Natural killer cell treated with Interleukin-12 subunit alpha and Interleukin-12 subunit beta and Interleukin-15 and Interleukin-18, amount 100 ng/mL, for 72 hours (primary cell): ENCODE measurements around the gene SMIM29. TPM values are rescaled to one million over a fixed set of nuclear protein-coding genes. Genes with fewer than 3 reads are reported as not detected.

ENCODE experiments used
- ATAC-seq, 2 donors: fragments of 150-1000 bp; cut with Tn5 transposase in 1 of 2; sonication (Bioruptor Pico), chemical (Tn5 transposase) in 1 of 2; 2 replicates each; pipeline ENCODE4 v1.10.0; 2021
- DNase-seq: peaks from one replicate; pipeline ENCODE4 v3.0.0; 2022; ENCODE audit warnings: low spot score
- H3K27ac Mint-ChIP-seq, 2 donors: 1 replicate in 1 of 2; 2 replicates in 1 of 2; pipeline ENCODE4 v1.8.0; 2022; ENCODE audit warnings: mixed read lengths in 2 of 2, mild to moderate bottlenecking in 1 of 2, moderate library complexity in 1 of 2
- H3K27me3 Mint-ChIP-seq, 2 donors: 1 replicate in 1 of 2; 2 replicates in 1 of 2; pipeline ENCODE4 v1.8.0; 2022; ENCODE audit warnings: mixed read lengths in 2 of 2
- H3K36me3 Mint-ChIP-seq: one replicate; pipeline ENCODE4 v1.8.0; 2022; ENCODE audit warnings: mixed read lengths
- H3K4me1 Mint-ChIP-seq, 2 donors: 1 replicate in 1 of 2; 2 replicates in 1 of 2; pipeline ENCODE4 v1.8.0; 2022; ENCODE audit warnings: low read depth in 2 of 2, mixed read lengths in 2 of 2, mild to moderate bottlenecking in 1 of 2
- H3K4me3 Mint-ChIP-seq: one replicate; pipeline ENCODE4 v1.8.0; 2022; ENCODE audit warnings: mixed read lengths
- H3K9me3 Mint-ChIP-seq: 2 replicates; pipeline ENCODE4 v1.8.0; 2022; ENCODE audit warnings: mixed read lengths
- total RNA-seq, 2 donors: library from RNA; stranded (reverse); gene quantifications; one replicate each; pipeline ENCODE4 v1.2.3, GENCODE V29; 2022

SMIM29 gene
- total RNA-seq = 10 to 100 TPM; 15.9 to 20.9 TPM

DNA sequence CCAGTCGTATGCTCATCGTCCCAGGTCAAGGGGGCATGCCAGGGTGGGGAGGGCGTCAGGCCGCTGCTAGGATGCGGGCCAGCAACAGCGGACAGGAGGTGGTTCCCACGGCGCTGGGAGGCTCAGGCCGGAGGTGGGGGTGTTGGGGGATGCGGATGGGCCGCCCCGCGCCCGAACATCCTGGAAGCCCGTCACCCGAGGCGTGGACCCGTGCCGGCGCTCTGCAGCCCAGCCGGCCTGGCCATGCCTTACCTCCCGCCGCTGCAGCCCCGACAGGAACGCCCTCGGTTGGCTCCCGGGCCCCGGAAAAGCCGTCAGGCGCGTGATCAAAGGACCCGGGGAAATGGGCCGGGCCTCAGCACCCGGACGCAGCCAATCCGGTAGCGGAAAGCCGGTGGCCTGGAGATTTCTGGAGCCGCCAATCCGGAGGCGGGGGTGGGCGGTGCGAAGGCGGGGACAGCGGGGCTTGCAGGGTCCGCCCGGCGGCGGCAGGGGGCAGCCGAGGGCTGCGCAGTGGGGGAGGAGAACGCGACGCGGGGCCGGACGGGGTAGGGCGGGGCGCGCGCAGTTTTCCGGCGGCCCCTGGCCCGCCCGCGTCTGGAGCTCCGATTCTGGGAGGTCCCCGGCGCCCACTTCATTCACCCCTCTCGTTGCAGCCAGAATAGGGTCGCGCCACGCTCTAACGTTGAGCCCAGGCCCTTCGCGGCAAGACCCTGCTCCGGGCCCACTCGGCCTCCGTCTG, at the start of gene SMIM29:
Gene SMIM29 (minus strand): TSS at position 280 of the 742 bp plus-strand sequence. CDS start 1,215 bp downstream, outside the sequence.
- DNase-seq (peak; percentile 97), ATAC-seq (peak; percentile 96)
- Mint-ChIP-seq H3K4me3 (peak within 1 kb of the TSS; percentile 91), H3K36me3 (no peaks in the 10 kb centered on the region), H3K9me3 (no peaks in the 10 kb centered on the region), H3K27ac (peak within 1 kb of the TSS; percentile 78 to 87), H3K27me3 (no peaks in the 10 kb centered on the region), H3K4me1 (peaks cover 15 to 22% of the 10 kb centered on the region in 2 donors)

DNA sequence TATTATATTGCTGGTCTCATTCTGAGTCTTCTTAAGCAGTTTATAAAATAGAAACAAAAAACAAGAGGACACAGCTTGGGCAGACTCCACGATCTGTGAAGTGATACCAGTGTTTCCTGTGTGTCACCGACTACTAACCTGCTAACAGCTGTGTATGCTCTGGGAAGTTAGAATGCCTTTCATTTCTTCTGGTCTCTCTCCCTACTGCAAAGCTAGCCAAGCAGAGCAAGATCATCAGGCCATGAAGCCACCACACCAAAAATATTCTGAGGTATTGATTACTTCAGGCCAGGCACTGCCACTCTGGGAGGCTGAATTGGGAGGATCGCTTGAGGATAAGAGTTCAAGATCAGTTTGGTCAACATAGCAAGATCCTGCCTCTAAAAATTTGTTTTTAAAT, 46.9 kb upstream of the SMIM29 start:
- Mint-ChIP-seq H3K4me1 (peaks cover 6 to 15% of the 10 kb centered on the region in 2 donors), H3K27me3 (no peaks in the 10 kb centered on the region), H3K4me3 (no peak overlapping the region), H3K9me3 (no peaks in the 10 kb centered on the region), H3K27ac (peak overlapping the region in 1 of 2 donors; percentile 36), H3K36me3 (peaks cover 10% of the 10 kb centered on the region)
- ATAC-seq (peak; percentile 70 to 72), DNase-seq (no peak)

DNA sequence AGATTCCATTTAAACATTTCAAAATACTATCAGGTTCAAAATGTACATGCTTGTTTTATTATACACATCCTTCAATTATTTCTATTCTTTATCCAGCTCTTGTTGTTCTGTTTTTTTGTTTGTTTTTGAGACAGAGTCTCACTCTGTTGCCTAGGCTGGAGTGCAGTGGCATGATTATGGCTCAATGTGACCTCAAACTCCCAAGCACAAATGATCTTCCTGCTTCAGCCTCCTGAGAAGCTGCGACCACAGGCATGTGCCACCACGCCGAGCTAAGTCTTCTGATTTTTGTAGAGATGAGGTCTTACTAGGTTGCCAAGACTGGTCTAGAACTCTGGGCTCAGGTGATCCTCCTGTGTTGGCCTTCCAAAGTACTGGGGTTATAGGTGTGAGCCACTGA, 44.1 kb upstream of the SMIM29 start:
- peaks cover 10% of the 10 kb centered on the region for H3K36me3 Mint-ChIP-seq
- H3K4me1 Mint-ChIP-seq = peaks cover 17 to 25% of the 10 kb centered on the region in 2 donors
- no peaks in the 10 kb centered on the region for H3K9me3 Mint-ChIP-seq
- H3K27me3 Mint-ChIP-seq = no peaks in the 10 kb centered on the region
- H3K27ac Mint-ChIP-seq = no peak overlapping the region
- ATAC-seq = no peak
- no peak for DNase-seq
- H3K4me3 Mint-ChIP-seq = no peak overlapping the region

DNA sequence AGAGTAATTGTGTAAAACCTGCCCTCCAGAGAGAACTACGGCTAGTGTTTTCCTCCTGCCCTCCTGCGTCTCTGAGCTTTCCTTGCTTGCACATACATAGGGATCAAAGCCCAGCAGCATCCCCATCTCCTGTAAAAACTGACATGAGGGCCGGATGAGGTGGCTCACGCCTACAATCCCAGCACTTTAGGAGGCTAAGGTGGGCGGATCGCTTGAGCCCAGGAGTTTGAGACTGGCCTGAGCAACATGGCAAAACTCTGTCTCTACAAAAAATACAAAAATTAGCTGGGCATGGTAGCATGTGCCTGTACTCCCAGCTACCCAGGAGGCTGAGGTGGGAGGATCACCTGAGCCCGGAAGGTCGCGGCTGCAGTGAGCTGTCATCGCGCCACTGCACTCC, 40.3 kb upstream of the SMIM29 start:
- peaks cover 15% of the 10 kb centered on the region in 2 donors for H3K4me1 Mint-ChIP-seq
- H3K36me3 Mint-ChIP-seq = peaks cover 10% of the 10 kb centered on the region
- DNase-seq (no peak), ATAC-seq (no peak)
- peak overlapping the region; percentile 24 for H3K4me3 Mint-ChIP-seq
- H3K27me3 Mint-ChIP-seq = no peaks in the 10 kb centered on the region
- H3K27ac Mint-ChIP-seq = peak overlapping the region in 1 of 2 donors; percentile 55
- H3K9me3 Mint-ChIP-seq = no peaks in the 10 kb centered on the region

DNA sequence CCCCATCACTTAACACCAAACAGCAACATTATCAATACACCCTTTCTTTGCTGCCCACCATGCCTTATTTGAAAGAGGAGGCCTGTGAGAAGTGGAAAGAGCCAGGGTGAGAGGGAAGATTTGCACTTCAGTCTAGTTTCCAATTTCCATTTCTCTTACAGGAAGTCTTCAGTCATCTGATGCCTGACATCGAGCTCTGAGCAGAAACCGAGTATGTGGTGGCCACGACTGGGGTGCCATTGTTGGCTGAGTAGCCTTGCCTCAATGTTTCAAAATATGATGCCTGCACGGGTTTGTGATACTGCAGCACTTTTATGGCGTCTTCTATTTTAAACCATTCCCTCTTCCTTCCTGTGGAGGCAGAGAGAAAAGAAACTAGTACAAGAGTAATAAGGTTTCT, 39.8 kb upstream of the SMIM29 start:
- Mint-ChIP-seq H3K9me3 (no peaks in the 10 kb centered on the region), H3K27me3 (no peaks in the 10 kb centered on the region), H3K4me1 (peaks cover 15% of the 10 kb centered on the region in 2 donors), H3K36me3 (peaks cover 9% of the 10 kb centered on the region), H3K4me3 (peak overlapping the region; percentile 24), H3K27ac (peak overlapping the region in 1 of 2 donors; percentile 55)
- DNase-seq (no peak), ATAC-seq (peak; percentile 50 to 74)

DNA sequence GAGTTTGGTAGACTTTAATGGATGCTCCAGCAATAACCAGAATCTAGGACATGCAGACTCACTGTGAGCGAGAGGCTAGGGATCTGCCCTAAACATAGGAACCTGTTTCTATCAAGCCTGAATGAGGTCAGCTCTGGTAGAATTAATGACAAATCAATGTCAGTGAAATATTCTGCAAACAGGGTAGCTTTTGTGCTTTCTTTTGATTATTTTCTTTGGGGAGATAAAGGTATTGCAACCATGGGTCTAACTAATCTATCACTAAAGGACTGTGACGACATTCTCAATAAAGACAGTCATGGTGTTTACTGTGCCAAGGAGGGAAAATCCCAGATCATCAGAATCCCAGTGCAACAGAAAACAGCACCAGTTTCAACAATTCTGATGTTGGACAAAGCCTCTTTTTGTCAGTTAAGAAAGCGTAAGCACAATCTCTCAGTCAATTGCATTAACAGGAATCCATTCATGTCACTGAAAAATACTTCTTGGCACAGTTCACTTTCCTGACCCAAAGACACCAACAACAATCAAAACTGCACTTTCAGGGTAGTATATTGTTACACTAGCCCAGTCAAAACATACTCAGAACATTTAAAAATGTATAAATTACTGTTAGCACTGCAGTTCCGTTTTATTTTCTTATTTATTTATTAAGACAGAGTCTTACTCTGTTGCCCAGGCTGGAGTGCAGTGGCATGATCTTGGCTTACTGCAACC, 36.8 kb upstream of the SMIM29 start:
- DNase-seq = no peak
- H3K27ac Mint-ChIP-seq = no peak overlapping the region
- H3K9me3 Mint-ChIP-seq = no peaks in the 10 kb centered on the region
- no peak overlapping the region for H3K4me3 Mint-ChIP-seq
- H3K4me1 Mint-ChIP-seq = peaks cover 15% of the 10 kb centered on the region in 2 donors
- H3K36me3 Mint-ChIP-seq = no peaks in the 10 kb centered on the region
- no peaks in the 10 kb centered on the region for H3K27me3 Mint-ChIP-seq
- no peak for ATAC-seq

DNA sequence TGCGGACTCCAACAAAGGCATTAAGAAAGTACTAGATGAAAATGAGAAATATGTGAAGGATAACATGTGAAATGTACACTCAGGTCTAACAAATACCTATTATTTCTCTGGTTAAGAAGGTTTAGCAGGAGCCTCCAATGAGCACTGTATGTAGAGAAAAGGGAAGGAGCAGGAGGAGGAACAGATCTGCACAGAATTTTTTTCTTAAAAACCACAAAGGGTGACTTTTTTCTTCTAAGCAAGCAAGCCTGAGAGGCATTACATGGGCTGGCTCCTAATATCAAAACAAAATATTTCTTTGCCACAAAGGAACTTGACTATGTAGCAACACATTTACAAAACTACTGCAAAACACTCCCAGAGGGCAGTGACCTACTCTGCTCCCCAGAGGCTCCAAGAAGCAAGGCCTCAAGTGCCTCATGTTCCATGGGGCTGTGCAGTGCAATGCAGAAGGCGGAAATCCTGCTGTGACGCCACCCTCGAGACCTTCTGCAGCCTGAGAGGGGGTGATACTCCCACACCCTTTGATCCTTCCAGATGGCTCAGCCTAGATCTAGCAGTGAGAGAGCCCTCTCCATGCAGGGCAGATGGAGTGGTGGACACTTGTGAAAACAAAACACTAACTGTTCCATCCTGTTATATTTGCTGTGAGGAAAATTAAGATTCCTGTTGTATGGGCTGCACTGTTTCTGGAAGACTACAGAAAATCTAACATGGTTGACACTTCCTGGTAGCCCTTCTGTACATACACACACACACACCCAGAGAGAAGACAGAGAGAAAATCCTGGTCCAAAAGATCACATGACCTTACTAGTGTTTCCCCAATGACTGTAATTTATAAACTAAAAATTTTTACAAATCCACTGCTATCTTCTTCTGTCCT, 36.0 kb upstream of the SMIM29 start:
- ATAC-seq (no peak), DNase-seq (no peak)
- Mint-ChIP-seq H3K27ac (no peak overlapping the region), H3K4me3 (no peak overlapping the region), H3K36me3 (no peaks in the 10 kb centered on the region), H3K27me3 (no peaks in the 10 kb centered on the region), H3K9me3 (no peaks in the 10 kb centered on the region), H3K4me1 (peaks cover 15% of the 10 kb centered on the region in 2 donors)

DNA sequence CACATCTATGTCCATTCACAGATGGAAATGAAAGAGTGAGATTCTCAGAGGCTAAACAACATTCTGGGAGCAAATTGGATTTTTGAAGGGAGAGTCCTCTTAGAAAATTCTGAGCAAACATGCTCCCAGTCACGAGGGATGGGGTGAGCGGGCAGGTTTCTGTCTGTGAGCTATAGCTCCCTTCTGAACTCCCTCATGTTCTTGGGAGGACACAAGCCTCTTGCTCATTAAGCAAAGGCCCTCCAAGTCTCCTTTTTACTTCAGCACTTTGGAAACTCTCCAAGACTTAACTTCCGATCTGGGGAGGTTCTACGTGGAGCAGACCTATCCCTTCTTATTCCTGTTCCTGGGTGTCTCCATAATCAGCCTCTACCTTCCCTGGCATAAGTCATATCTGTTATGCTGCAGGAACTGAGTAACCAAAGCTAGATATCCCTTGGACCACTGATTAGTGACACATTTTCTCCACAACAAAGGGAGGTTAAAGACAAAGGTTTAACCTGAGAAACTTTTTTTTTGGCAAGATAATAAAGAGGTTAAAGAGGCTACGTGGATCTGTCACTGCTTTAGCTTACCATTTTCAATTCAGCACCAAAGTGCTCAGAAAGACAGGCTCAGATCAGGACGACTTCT, 33.0 kb upstream of the SMIM29 start:
- Mint-ChIP-seq H3K9me3 (no peaks in the 10 kb centered on the region), H3K27ac (no peak overlapping the region), H3K36me3 (no peaks in the 10 kb centered on the region), H3K27me3 (no peaks in the 10 kb centered on the region), H3K4me3 (no peak overlapping the region), H3K4me1 (peaks cover 0 to 8% of the 10 kb centered on the region in 2 donors)
- no peak for ATAC-seq
- no peak for DNase-seq

DNA sequence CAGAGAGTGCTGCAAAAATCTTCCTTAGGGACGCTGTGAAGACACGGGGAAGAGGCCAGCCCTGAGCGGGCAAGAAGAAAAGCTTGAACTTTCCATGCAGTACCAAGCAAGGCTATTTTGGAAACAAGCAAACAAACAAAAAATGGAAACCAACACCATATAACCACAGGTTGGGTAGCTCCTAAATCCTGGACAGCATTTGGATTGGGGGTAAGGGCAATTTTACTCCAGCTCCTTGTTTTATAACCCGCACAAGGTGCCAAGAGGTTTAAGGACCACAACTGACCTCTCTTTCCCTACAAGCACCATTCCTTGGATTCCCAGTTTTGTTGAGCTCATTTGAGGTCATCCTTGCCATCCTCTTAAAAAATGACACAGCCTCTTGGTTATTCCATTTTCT, 31.4 kb upstream of the SMIM29 start:
- no peak overlapping the region for H3K4me3 Mint-ChIP-seq
- H3K4me1 Mint-ChIP-seq = peaks cover 0 to 8% of the 10 kb centered on the region in 2 donors
- H3K36me3 Mint-ChIP-seq = no peaks in the 10 kb centered on the region
- no peaks in the 10 kb centered on the region for H3K27me3 Mint-ChIP-seq
- ATAC-seq = no peak
- no peaks in the 10 kb centered on the region for H3K9me3 Mint-ChIP-seq
- DNase-seq = no peak
- no peak overlapping the region for H3K27ac Mint-ChIP-seq

DNA sequence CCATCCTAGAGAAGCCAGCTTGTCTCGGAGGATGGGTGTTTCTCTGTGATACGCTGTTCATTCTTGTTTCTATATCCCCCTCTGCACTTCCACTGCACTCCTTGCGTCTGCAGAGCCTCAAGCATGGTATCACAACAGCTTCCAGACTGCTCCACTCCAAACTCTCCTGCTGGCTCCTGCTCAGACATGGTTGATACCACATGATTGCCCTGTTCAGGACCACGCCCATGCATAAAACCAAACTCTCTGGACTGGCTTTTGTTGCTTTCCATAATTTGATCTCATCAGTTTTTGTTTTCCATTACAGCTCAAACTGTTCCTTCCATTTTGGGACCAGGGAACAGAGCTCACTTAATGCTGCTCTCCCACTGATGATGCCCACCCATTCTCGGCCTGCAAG, 30.0 kb upstream of the SMIM29 start:
- peaks cover 0 to 9% of the 10 kb centered on the region in 2 donors for H3K4me1 Mint-ChIP-seq
- ATAC-seq (no peak), DNase-seq (no peak)
- H3K27me3 Mint-ChIP-seq = no peaks in the 10 kb centered on the region
- H3K4me3 Mint-ChIP-seq = no peak overlapping the region
- no peak overlapping the region for H3K27ac Mint-ChIP-seq
- no peaks in the 10 kb centered on the region for H3K9me3 Mint-ChIP-seq
- H3K36me3 Mint-ChIP-seq = no peaks in the 10 kb centered on the region

DNA sequence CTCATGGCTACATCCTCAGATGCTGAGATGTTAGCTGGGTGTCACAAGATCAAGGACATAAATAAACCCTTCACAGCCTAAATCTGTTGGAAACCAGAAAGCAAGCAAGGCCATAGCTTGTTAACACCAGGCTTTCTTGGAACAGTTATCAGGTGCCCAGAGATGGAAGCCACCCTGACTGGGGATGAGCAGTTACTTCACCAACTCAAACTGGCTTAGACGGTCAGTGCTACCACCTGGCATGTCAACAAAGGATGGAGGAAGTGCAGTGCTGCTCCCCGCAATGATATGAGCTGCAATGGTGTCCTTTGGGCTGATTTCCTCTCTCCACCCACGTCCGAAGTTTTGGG, 28.9 kb upstream of the SMIM29 start:
- DNase-seq = no peak
- ATAC-seq = no peak
- Mint-ChIP-seq H3K4me3 (no peak overlapping the region), H3K4me1 (peaks cover 0 to 10% of the 10 kb centered on the region in 2 donors), H3K27me3 (no peaks in the 10 kb centered on the region), H3K27ac (no peak overlapping the region), H3K36me3 (no peaks in the 10 kb centered on the region), H3K9me3 (no peaks in the 10 kb centered on the region)

DNA sequence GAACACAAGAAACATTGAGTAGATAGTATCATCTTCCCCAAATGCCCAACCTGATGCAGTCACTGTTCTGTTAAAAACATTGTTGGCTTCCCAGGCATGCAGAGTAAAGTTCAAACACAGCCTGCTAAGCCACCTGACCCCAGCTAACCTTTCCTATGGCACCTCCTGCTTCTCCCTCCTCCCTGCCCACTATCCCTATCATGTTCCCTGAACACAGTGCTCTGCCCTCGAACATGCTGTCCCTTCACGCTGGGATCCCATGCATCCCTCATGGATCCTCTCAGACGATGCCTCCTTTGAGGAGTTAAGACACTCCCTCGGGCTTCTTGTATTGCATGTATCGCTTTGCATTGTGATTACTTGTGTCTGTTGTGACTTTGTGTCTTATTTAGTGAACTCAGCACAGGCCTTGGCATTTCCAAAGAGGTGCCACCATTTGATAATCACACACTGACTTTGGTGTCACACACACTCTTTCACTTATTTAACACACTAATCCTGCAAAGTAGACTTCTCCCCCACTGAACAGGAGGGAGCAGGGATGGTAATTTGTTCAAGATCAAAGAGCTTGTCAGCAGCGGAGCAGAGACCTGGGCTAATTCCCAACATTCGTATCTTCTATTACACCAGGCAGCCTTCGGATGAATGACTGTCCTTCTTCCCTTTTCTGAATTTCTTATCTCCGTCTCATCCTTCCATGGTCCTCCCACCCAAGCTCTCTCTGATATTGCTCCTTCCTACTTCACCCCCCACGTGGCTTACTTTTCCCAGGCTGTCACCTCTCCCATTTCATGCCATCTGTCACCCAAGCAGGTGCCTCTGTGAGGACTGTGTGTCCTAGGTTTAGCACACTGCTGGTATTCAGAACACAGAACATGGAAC, 28.3 kb upstream of the SMIM29 start:
- no peaks in the 10 kb centered on the region for H3K9me3 Mint-ChIP-seq
- no peak overlapping the region for H3K4me3 Mint-ChIP-seq
- no peaks in the 10 kb centered on the region for H3K27me3 Mint-ChIP-seq
- peaks cover 0 to 10% of the 10 kb centered on the region in 2 donors for H3K4me1 Mint-ChIP-seq
- ATAC-seq (no peak), DNase-seq (no peak)
- H3K36me3 Mint-ChIP-seq = no peaks in the 10 kb centered on the region
- no peak overlapping the region for H3K27ac Mint-ChIP-seq

DNA sequence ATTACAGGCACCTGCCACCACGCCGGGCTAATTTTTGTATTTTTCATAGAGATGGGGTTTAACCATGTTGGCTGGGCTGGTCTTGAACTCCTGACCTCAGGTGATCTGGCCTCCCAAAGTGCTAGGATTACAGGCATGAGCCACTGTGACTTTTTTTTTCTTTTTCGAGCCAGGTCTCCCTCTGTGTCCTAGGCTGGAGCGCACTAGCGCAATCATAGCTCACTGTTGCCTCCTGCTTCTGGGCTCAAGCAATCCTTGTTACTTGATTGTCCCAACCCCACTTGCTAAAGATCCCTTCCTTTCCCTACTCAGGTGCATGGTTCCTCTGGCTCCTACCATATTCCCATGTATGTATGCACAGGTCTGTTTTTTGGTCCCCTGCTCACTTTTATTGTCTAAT, 27.4 kb upstream of the SMIM29 start:
- no peaks in the 10 kb centered on the region for H3K9me3 Mint-ChIP-seq
- no peak for ATAC-seq
- no peak overlapping the region for H3K27ac Mint-ChIP-seq
- H3K4me3 Mint-ChIP-seq = no peak overlapping the region
- no peaks in the 10 kb centered on the region for H3K27me3 Mint-ChIP-seq
- no peak for DNase-seq
- peaks cover 0 to 10% of the 10 kb centered on the region in 2 donors for H3K4me1 Mint-ChIP-seq
- no peaks in the 10 kb centered on the region for H3K36me3 Mint-ChIP-seq
